Endothelial cell of umbilical vein (primary cell): ENCODE results near the gene CFAP77.
A peak's percentile ranks its signal among the peaks of the same experiment; 100 is the strongest.

Experiments
- CTCF ChIP-seq, 2 donors: IDR thresholded peaks; 1 replicate in 1 of 2; 2 replicates in 1 of 2; pipeline ENCODE4 v1.5.1; 2011; ENCODE audit warnings: low read length in 2 of 2, mild to moderate bottlenecking in 2 of 2, moderate library complexity in 2 of 2, control low read depth in 1 of 2, inconsistent platforms in 1 of 2, low read depth in 1 of 2; ENCODE audit not compliant: insufficient read depth in 1 of 2; ENCODE audit errors: extremely low read depth in 1 of 2
- EZH2 ChIP-seq: IDR thresholded peaks from 2 replicates; pipeline ENCODE4 v1.6.1; 2012; ENCODE audit warnings: borderline replicate concordance, low read depth, mild to moderate bottlenecking, moderate library complexity, low read length, inconsistent platforms; ENCODE audit not compliant: severe bottlenecking
- FOS ChIP-seq: IDR thresholded peaks from 2 replicates; pipeline ENCODE4 v1.6.1; 2011; ENCODE audit warnings: mild to moderate bottlenecking, low read length, moderate library complexity, borderline replicate concordance; ENCODE audit not compliant: insufficient read depth
- GATA2 ChIP-seq: IDR thresholded peaks from 2 replicates; pipeline ENCODE4 v1.7.0; 2011; ENCODE audit warnings: low read depth, mild to moderate bottlenecking, moderate library complexity, mixed read lengths, low read length; ENCODE audit not compliant: insufficient read length, insufficient read depth
- JUN ChIP-seq: IDR thresholded peaks from 2 replicates; pipeline ENCODE4 v1.6.1; 2011; ENCODE audit warnings: borderline replicate concordance, low read depth; ENCODE audit not compliant: insufficient read length, insufficient read depth
- MAX ChIP-seq: IDR thresholded peaks from 2 replicates; pipeline ENCODE4 v1.6.1; 2011; ENCODE audit not compliant: insufficient read depth, insufficient read length
- MYC ChIP-seq: IDR thresholded peaks from one replicate; pipeline ENCODE4 v1.6.1; 2011; ENCODE audit warnings: mild to moderate bottlenecking, low read depth, low read length
- POLR2A ChIP-seq: IDR thresholded peaks from 2 replicates; pipeline ENCODE4 v1.6.1; 2012; ENCODE audit warnings: low read depth, mild to moderate bottlenecking, control low read depth, low read length
- POLR2AphosphoS5 ChIP-seq: IDR thresholded peaks from 2 replicates; pipeline ENCODE4 v1.6.1; 2012; ENCODE audit warnings: low read depth, mild to moderate bottlenecking, control low read depth, low read length, moderate library complexity; ENCODE audit not compliant: insufficient read depth

- TF ChIP-seq GATA2, result no peak
- TF ChIP-seq EZH2, result peak; percentile 14
- no peak for TF ChIP-seq POLR2A
- no peak for TF ChIP-seq CTCF (IDR thresholded peaks at IDR 0.05; ENCODE audit: extremely low read depth in 1 of 2, insufficient read depth in 1 of 2, low read depth in 1 of 2, low read length in 2 of 2)
- TF ChIP-seq MYC, result no peak
- TF ChIP-seq FOS, result no peak
- TF ChIP-seq MAX, result no peak
- TF ChIP-seq POLR2AphosphoS5, result no peak
- TF ChIP-seq JUN, result no peak
Measured at GRCh38 chr9:132415181-132415580, 5.2 kb downstream of the CFAP77 start.
